ENCODE data around the gene HIBCH.

HIBCH gene

GRCh38 chr2:190180313-190181122 lies 139.1 kb downstream of the HIBCH start:
- H4K8ac ChIP-seq (ENCODE audit: low read length), result peak overlapping the region; percentile 81
- H2AFZ ChIP-seq (ENCODE audit: low read depth, low read length), result peak overlapping the region; percentile 89
- H3K4me1 ChIP-seq (ENCODE audit: control insufficient read depth, insufficient read depth, low read depth, low read length), result peaks cover 10% of the 10 kb centered on the region
- H3K4me2 ChIP-seq (ENCODE audit: low read length, poor library complexity, severe bottlenecking), result peak overlapping the region; percentile 98
- under 1% methylated on average over 75 of the region's 82 CpGs for whole genome bisulfite sequencing
- H2BK120ac ChIP-seq (ENCODE audit: low read depth, low read length), result peak overlapping the region; percentile 84
- H2AK5ac ChIP-seq (ENCODE audit: low read length, severe bottlenecking), result no peak overlapping the region
- no peaks in the 10 kb centered on the region for H3K36me3 ChIP-seq (ENCODE audit: control insufficient read depth in 1 of 2, insufficient read depth in 2 of 2, low read depth in 1 of 2, low read length in 2 of 2)
- peak overlapping the region; percentile 83 for H4K91ac ChIP-seq (ENCODE audit: low read length)
- H3K4me3 ChIP-seq (ENCODE audit: insufficient read depth in 1 of 2, low read depth in 1 of 2, low read length in 2 of 2), result peak overlapping the region; percentile 81
- peak overlapping the region; percentile 88 for H3K9ac ChIP-seq (ENCODE audit: low read length)
- peak overlapping the region; percentile 26 to 31 for H3K18ac ChIP-seq (ENCODE audit: low read depth in 1 of 2, low read length in 2 of 2)
- no peaks in the 10 kb centered on the region for H3K9me3 ChIP-seq (ENCODE audit: control insufficient read depth, low read length)
- peak overlapping the region in 1 of 2 experiments; percentile 53 for H3K14ac ChIP-seq (ENCODE audit: low read length in 2 of 2)
- H2BK12ac ChIP-seq (ENCODE audit: low read length in 2 of 2), result peak overlapping the region; percentile 11 to 72
- peak; percentile 36 for DNase-seq
- H3K27ac ChIP-seq (ENCODE audit: low read length, poor library complexity, severe bottlenecking), result no peak overlapping the region
- peak overlapping the region; percentile 36 for H2BK15ac ChIP-seq (ENCODE audit: low read depth, poor library complexity, severe bottlenecking)
- H3K79me1 ChIP-seq (replicated peaks; ENCODE audit: low read length, poor library complexity, severe bottlenecking), result no peaks in the 10 kb centered on the region
- no peaks in the 10 kb centered on the region for H3K27me3 ChIP-seq (ENCODE audit: control insufficient read depth in 1 of 2, insufficient read depth in 1 of 2, low read length in 2 of 2)
- H3K23ac ChIP-seq (ENCODE audit: low read length in 2 of 2), result peak overlapping the region in 1 of 2 experiments; percentile 46
- peak overlapping the region; percentile 40 to 73 for H3K4ac ChIP-seq (ENCODE audit: low read depth in 1 of 2, low read length in 2 of 2)
- no peak overlapping the region for H2BK5ac ChIP-seq (ENCODE audit: low read depth, low read length, poor library complexity, severe bottlenecking)

- WGBS, result 45% methylated on average over 13 of the region's 13 CpGs
- Histone ChIP-seq H2BK120ac (ENCODE audit: low read depth, low read length) (no peak overlapping the region), H3K14ac (ENCODE audit: low read length in 2 of 2) (peak overlapping the region in 1 of 2 experiments; percentile 53), H4K91ac (ENCODE audit: low read length) (peak overlapping the region; percentile 83), H3K27ac (ENCODE audit: low read length, poor library complexity, severe bottlenecking) (no peak overlapping the region), H3K4me2 (ENCODE audit: low read length, poor library complexity, severe bottlenecking) (peak overlapping the region; percentile 98), H3K79me1 (replicated peaks; ENCODE audit: low read length, poor library complexity, severe bottlenecking) (no peaks in the 10 kb centered on the region), H2BK15ac (ENCODE audit: low read depth, poor library complexity, severe bottlenecking) (no peak overlapping the region), H3K23ac (ENCODE audit: low read length in 2 of 2) (no peak overlapping the region), H2BK12ac (ENCODE audit: low read length in 2 of 2) (no peak overlapping the region), H4K8ac (ENCODE audit: low read length) (peak overlapping the region; percentile 81), H3K9ac (ENCODE audit: low read length) (peak overlapping the region; percentile 88), H3K4ac (ENCODE audit: low read depth in 1 of 2, low read length in 2 of 2) (no peak overlapping the region), H2AK5ac (ENCODE audit: low read length, severe bottlenecking) (no peak overlapping the region), H3K4me3 (ENCODE audit: insufficient read depth in 1 of 2, low read depth in 1 of 2, low read length in 2 of 2) (peak overlapping the region; percentile 81), H3K18ac (ENCODE audit: low read depth in 1 of 2, low read length in 2 of 2) (peak overlapping the region in 1 of 2 experiments; percentile 31), H2AFZ (ENCODE audit: low read depth, low read length) (peak overlapping the region; percentile 83), H3K27me3 (ENCODE audit: control insufficient read depth in 1 of 2, insufficient read depth in 1 of 2, low read length in 2 of 2) (no peaks in the 10 kb centered on the region), H3K36me3 (ENCODE audit: control insufficient read depth in 1 of 2, insufficient read depth in 2 of 2, low read depth in 1 of 2, low read length in 2 of 2) (no peaks in the 10 kb centered on the region), H3K4me1 (ENCODE audit: control insufficient read depth, insufficient read depth, low read depth, low read length) (peaks cover 10% of the 10 kb centered on the region), H2BK5ac (ENCODE audit: low read depth, low read length, poor library complexity, severe bottlenecking) (no peak overlapping the region), H3K9me3 (ENCODE audit: control insufficient read depth, low read length) (no peaks in the 10 kb centered on the region)
- no peak for DNase-seq
These were observed 139.8 kb downstream of the HIBCH start for GRCh38 chr2:190179754-190180312.

GRCh38 chr2:190178066-190178722 lies 141.4 kb downstream of the HIBCH start:
- no peak overlapping the region for H3K18ac ChIP-seq (ENCODE audit: low read depth in 1 of 2, low read length in 2 of 2)
- H3K4me1 ChIP-seq (ENCODE audit: control insufficient read depth, insufficient read depth, low read depth, low read length), result peaks cover 10% of the 10 kb centered on the region
- H3K14ac ChIP-seq (ENCODE audit: low read length in 2 of 2), result no peak overlapping the region
- no peaks in the 10 kb centered on the region for H3K9me3 ChIP-seq (ENCODE audit: control insufficient read depth, low read length)
- no peak overlapping the region for H3K9ac ChIP-seq (ENCODE audit: low read length)
- DNase-seq, result no peak
- H2BK15ac ChIP-seq (ENCODE audit: low read depth, poor library complexity, severe bottlenecking), result no peak overlapping the region
- no peak overlapping the region for H2BK12ac ChIP-seq (ENCODE audit: low read length in 2 of 2)
- H3K36me3 ChIP-seq (ENCODE audit: control insufficient read depth in 1 of 2, insufficient read depth in 2 of 2, low read depth in 1 of 2, low read length in 2 of 2), result no peaks in the 10 kb centered on the region
- no peak overlapping the region for H3K4me2 ChIP-seq (ENCODE audit: low read length, poor library complexity, severe bottlenecking)
- H2AK5ac ChIP-seq (ENCODE audit: low read length, severe bottlenecking), result no peak overlapping the region
- no peak overlapping the region for H4K91ac ChIP-seq (ENCODE audit: low read length)
- H3K23ac ChIP-seq (ENCODE audit: low read length in 2 of 2), result no peak overlapping the region
- H3K79me1 ChIP-seq (replicated peaks; ENCODE audit: low read length, poor library complexity, severe bottlenecking), result no peaks in the 10 kb centered on the region
- H2BK5ac ChIP-seq (ENCODE audit: low read depth, low read length, poor library complexity, severe bottlenecking), result no peak overlapping the region
- H3K27ac ChIP-seq (ENCODE audit: low read length, poor library complexity, severe bottlenecking), result no peak overlapping the region
- no peak overlapping the region for H4K8ac ChIP-seq (ENCODE audit: low read length)
- 96% methylated on average over 10 of the region's 11 CpGs for WGBS
- no peak overlapping the region for H3K4me3 ChIP-seq (ENCODE audit: insufficient read depth in 1 of 2, low read depth in 1 of 2, low read length in 2 of 2)
- no peak overlapping the region for H2BK120ac ChIP-seq (ENCODE audit: low read depth, low read length)
- no peak overlapping the region for H2AFZ ChIP-seq (ENCODE audit: low read depth, low read length)
- no peak overlapping the region for H3K4ac ChIP-seq (ENCODE audit: low read depth in 1 of 2, low read length in 2 of 2)
- H3K27me3 ChIP-seq (ENCODE audit: control insufficient read depth in 1 of 2, insufficient read depth in 1 of 2, low read length in 2 of 2), result no peaks in the 10 kb centered on the region

Data from mesenchymal stem cell (in vitro differentiated cells and primary cell).